Keratinocyte (primary cell): ENCODE results near the gene MAP3K8. TPM values are rescaled to one million over a fixed set of nuclear protein-coding genes. Genes with fewer than 3 reads are reported as not detected.

Experiments used
- DNase-seq: peaks from one replicate; pipeline ENCODE4 v3.0.0-alpha.2; 2011; ENCODE audit warnings: low read depth, missing footprints, low spot score
- FAIRE-seq: peaks from 2 replicates; lab custom pipeline; 2011; peaks lifted over from hg19 to GRCh38; lab: Jason Lieb, UNC
- H2AFZ ChIP-seq: 2 replicates; pipeline ENCODE4 v1.6.0; 2012; ENCODE audit warnings: low read length, control low read depth, inconsistent platforms; ENCODE audit not compliant: control insufficient read depth
- H3K27ac ChIP-seq: 2 replicates; pipeline ENCODE4 v1.5.1; 2011; ENCODE audit warnings: low read length; ENCODE audit not compliant: control insufficient read depth, insufficient read depth
- H3K27me3 ChIP-seq: 3 replicates; pipeline ENCODE4 v1.6.0; 2011; ENCODE audit warnings: low read length; ENCODE audit not compliant: control insufficient read depth, insufficient read depth; ENCODE audit errors: extremely low read depth
- H3K36me3 ChIP-seq, 2 experiments: 2 replicates in 1 of 2; 3 replicates in 1 of 2; pipeline ENCODE4 v1.5.1; 2011; ENCODE audit warnings: low read length in 2 of 2, mild to moderate bottlenecking in 1 of 2; ENCODE audit not compliant: control insufficient read depth in 2 of 2, insufficient read depth in 2 of 2; ENCODE audit errors: extremely low read depth in 1 of 2
- H3K4me1 ChIP-seq: 3 replicates; pipeline ENCODE4 v1.5.1; 2011; ENCODE audit warnings: low read length; ENCODE audit not compliant: control insufficient read depth, insufficient read depth; ENCODE audit errors: extremely low read depth
- H3K4me2 ChIP-seq: 3 replicates; pipeline ENCODE4 v1.6.0; 2011; ENCODE audit warnings: low read depth, low read length; ENCODE audit not compliant: control insufficient read depth, insufficient read depth; ENCODE audit errors: extremely low read depth
- H3K4me3 ChIP-seq, 3 experiments: fragments of 200-600 bp in 1 of 3; sonication (generic) in 1 of 3; 2 replicates in 2 of 3; 3 replicates in 1 of 3; pipeline ENCODE4 v1.5.1; 2011 to 2016; ENCODE audit warnings: low read length in 3 of 3, mild to moderate bottlenecking in 3 of 3, control low read depth in 2 of 3, inconsistent platforms in 1 of 3, low read depth in 1 of 3, mixed read lengths in 1 of 3, mixed run types in 1 of 3, moderate library complexity in 1 of 3; ENCODE audit not compliant: control insufficient read depth in 2 of 3, insufficient read depth in 2 of 3; ENCODE audit errors: extremely low read depth in 1 of 3
- H3K79me2 ChIP-seq: 2 replicates; pipeline ENCODE4 v1.6.0; 2012; ENCODE audit warnings: low read length; ENCODE audit not compliant: control insufficient read depth, insufficient read depth
- H3K9ac ChIP-seq: 3 replicates; pipeline ENCODE4 v1.6.0; 2011; ENCODE audit warnings: low read length; ENCODE audit not compliant: control insufficient read depth, insufficient read depth; ENCODE audit errors: extremely low read depth
- H3K9me1 ChIP-seq: 3 replicates; pipeline ENCODE4 v1.6.0; 2011; ENCODE audit warnings: low read length; ENCODE audit not compliant: control insufficient read depth, insufficient read depth; ENCODE audit errors: extremely low read depth
- H3K9me3 ChIP-seq: 2 replicates; pipeline ENCODE4 v1.5.1; 2012; ENCODE audit warnings: low read depth, low read length; ENCODE audit not compliant: control insufficient read depth
- H4K20me1 ChIP-seq: 3 replicates; pipeline ENCODE4 v1.6.0; 2011; ENCODE audit warnings: low read length; ENCODE audit not compliant: control insufficient read depth, insufficient read depth; ENCODE audit errors: extremely low read depth
- CTCF ChIP-seq, 3 experiments: IDR thresholded peaks in 1 of 3; conservative IDR thresholded peaks in 1 of 3; optimal IDR thresholded peaks in 1 of 3; 2 replicates in 2 of 3; 3 replicates in 1 of 3; pipeline versions ENCODE3 to v1.5.1; 2011; ENCODE audit warnings: low read length in 3 of 3, mild to moderate bottlenecking in 3 of 3, moderate library complexity in 2 of 3, control low read depth in 1 of 3, inconsistent platforms in 1 of 3; ENCODE audit not compliant: insufficient read depth in 2 of 3; ENCODE audit errors: extremely low read depth in 1 of 3
- EZH2 ChIP-seq: IDR thresholded peaks from one replicate; pipeline ENCODE4 v1.6.1; 2012; ENCODE audit warnings: inconsistent platforms, mild to moderate bottlenecking, low read length, moderate library complexity
- dilution Hi-C: fragments of 300-500 bp; cut with MboI; formaldehyde crosslinking; loops from one replicate; pipeline ENCODE4 v1.7.0; 2020; ENCODE audit warnings: low sequenced_read_pairs; ENCODE audit not compliant: extremely low pct_ligation_motif_present
- polyA minus RNA-seq, 3 experiments: library from RNA; depleted of rRNA, polyadenylated mRNA; stranded (reverse); fragments of >200 nt; gene quantifications; 1 replicate in 1 of 3; 2 replicates in 1 of 3; 3 replicates in 1 of 3; pipeline ENCODE4 v1.2.3, GENCODE V29; 2011
- polyA plus RNA-seq, 5 experiments: library from polyadenylated mRNA; depleted of rRNA in 3 of 5; stranded (reverse) in 3 of 5; stranded (forward) in 1 of 5; unstranded in 1 of 5; fragments of >200 nt; gene quantifications; 1 replicate in 1 of 5; 2 replicates in 3 of 5; 3 replicates in 1 of 5; pipeline versions ENCODE4 v1.2.1 to v1.2.3, GENCODE V29; 2011 to 2012; ENCODE audit warnings: missing spikeins in 2 of 5, low read depth in 1 of 5, low replicate concordance in 1 of 5

The MAP3K8 gene
- 0.88 to 4.9 TPM (median 4.0 TPM) in 3 replicates for polyA plus RNA-seq
- polyA plus RNA-seq (2011; ENCODE audit: low read depth) = 21.9 TPM
- polyA plus RNA-seq (2011; cell fraction: cytosol; rRNA removed) = 1.2 TPM in 2 replicates
- polyA plus RNA-seq (2011; cell fraction: nucleus; rRNA removed) = 6.9 and 7.1 TPM in 2 replicates
- 0.85 and 28.0 TPM in 2 replicates for polyA plus RNA-seq (2012; ENCODE audit: low replicate concordance)
- 3.2 to 5.0 TPM (median 4.5 TPM) in 3 replicates for polyA minus RNA-seq
- polyA minus RNA-seq (2011; cell fraction: cytosol; rRNA and poly(A)+ RNA removed) = not detected
- 4.8 and 5.6 TPM in 2 replicates for polyA minus RNA-seq (2011; cell fraction: nucleus; rRNA and poly(A)+ RNA removed)

- Histone ChIP-seq H3K27me3 (no peaks in the 10 kb centered on the region), H3K27ac (peak within 1 kb of the TSS; percentile 78), H2AFZ (peak within 1 kb of the TSS; percentile 83), H3K4me1 (peaks cover 46% of the 10 kb centered on the region), H3K4me2 (peak within 1 kb of the TSS; percentile 85), H3K4me3 (peak within 1 kb of the TSS; percentile 72 to 79 (median 76)), H3K79me2 (no peaks in the 10 kb centered on the region), H4K20me1 (no peaks in the 10 kb centered on the region), H3K36me3 (no peaks in the 10 kb centered on the region), H3K9ac (peak within 1 kb of the TSS; percentile 85), H3K9me1 (no peaks in the 10 kb centered on the region), H3K9me3 (no peaks in the 10 kb centered on the region)
- FAIRE-seq (no peak), DNase-seq (no peak)
- dilution Hi-C loops = no loop called here
- TF ChIP-seq CTCF (optimal IDR thresholded peaks at IDR 0.05 in 1 of 3, IDR thresholded peaks at IDR 0.05 in 1 of 3, conservative IDR thresholded peaks at IDR 0.05 in 1 of 3; ENCODE audit: extremely low read depth in 1 of 3, insufficient read depth in 2 of 3, low read length in 3 of 3) (no peak), EZH2 (no peak)
Measured at GRCh38 chr10:30433730-30434272, at the start of gene MAP3K8. Gene MAP3K8, plus strand, starts transcription at chr10:30434184. Its CDS starts 4,755 bp downstream, at chr10:30438939.

DNA sequence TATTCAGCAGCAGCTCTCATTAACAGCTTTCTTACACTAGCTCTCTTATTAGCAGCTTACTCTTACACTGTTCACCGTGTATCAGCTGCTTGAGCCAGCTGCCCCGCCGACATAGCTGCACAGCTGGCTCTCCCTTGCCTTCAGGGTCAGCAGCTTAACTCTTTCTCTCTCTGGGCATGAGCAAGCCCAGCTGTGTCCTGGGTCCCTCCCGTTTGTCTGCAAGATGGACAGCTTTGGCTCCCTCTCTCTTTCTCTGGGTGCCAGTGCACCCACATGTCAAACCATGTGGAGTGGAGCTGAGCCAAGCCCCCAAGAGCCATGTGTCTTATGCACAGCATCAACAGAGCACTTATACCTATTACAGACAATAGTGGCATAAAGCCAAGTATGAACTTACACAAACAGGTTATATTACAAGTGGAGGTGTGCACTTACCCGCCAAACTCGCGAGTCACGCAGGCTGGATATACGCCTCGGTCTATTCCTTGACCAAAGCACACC, 49.2 kb upstream of the MAP3K8 start:
- Histone ChIP-seq H3K4me2 (no peak overlapping the region), H3K27me3 (peaks cover 36% of the 10 kb centered on the region), H3K4me1 (peaks cover 8% of the 10 kb centered on the region), H3K9me3 (peaks cover 3% of the 10 kb centered on the region), H4K20me1 (no peaks in the 10 kb centered on the region), H3K4me3 (no peak overlapping the region), H3K9ac (no peak overlapping the region), H3K36me3 (no peaks in the 10 kb centered on the region), H3K27ac (no peak overlapping the region), H3K9me1 (no peaks in the 10 kb centered on the region), H2AFZ (no peak overlapping the region), H3K79me2 (no peaks in the 10 kb centered on the region)
- FAIRE-seq = peak; percentile 69
- TF ChIP-seq EZH2 (no peak), CTCF (optimal IDR thresholded peaks at IDR 0.05 in 1 of 3, IDR thresholded peaks at IDR 0.05 in 1 of 3, conservative IDR thresholded peaks at IDR 0.05 in 1 of 3; ENCODE audit: extremely low read depth in 1 of 3, insufficient read depth in 2 of 3, low read length in 3 of 3) (peak; percentile 63 to 73 (median 67))
- no peak for DNase-seq
- dilution Hi-C loops = no loop called here
